Kidney epithelial cell (primary cell): ENCODE data around the gene RSAD2. TPM values are rescaled to one million over a fixed set of nuclear protein-coding genes. Genes with fewer than 3 reads are reported as not detected.

Experiments
- DNase-seq: peaks from one replicate; pipeline ENCODE4 v3.0.0-alpha.2; 2010; ENCODE audit warnings: low read depth
- H3K27me3 ChIP-seq: 2 replicates; pipeline ENCODE4 v1.6.0; 2011; ENCODE audit warnings: low read length; ENCODE audit not compliant: control insufficient read depth, insufficient read depth
- H3K36me3 ChIP-seq: 2 replicates; pipeline ENCODE4 v1.5.1; 2011; ENCODE audit warnings: low read length; ENCODE audit not compliant: control insufficient read depth, insufficient read depth
- H3K4me3 ChIP-seq: 2 replicates; pipeline ENCODE4 v1.5.1; 2011; ENCODE audit warnings: low read depth, mild to moderate bottlenecking, control low read depth, low read length
- CTCF ChIP-seq: IDR thresholded peaks from 2 replicates; pipeline ENCODE4 v1.5.1; 2011; ENCODE audit warnings: mild to moderate bottlenecking, moderate library complexity, low read length, control low read depth, inconsistent platforms; ENCODE audit not compliant: insufficient read depth, poor library complexity, severe bottlenecking
- total RNA-seq: library from RNA; depleted of rRNA; stranded (reverse); fragments of >200 nt; gene quantifications from 2 replicates; pipeline ENCODE4 v1.2.3, GENCODE V29; 2015

Gene RSAD2
- total RNA-seq, 1 donor from 2014 or later, result 3.6 TPM

DNA sequence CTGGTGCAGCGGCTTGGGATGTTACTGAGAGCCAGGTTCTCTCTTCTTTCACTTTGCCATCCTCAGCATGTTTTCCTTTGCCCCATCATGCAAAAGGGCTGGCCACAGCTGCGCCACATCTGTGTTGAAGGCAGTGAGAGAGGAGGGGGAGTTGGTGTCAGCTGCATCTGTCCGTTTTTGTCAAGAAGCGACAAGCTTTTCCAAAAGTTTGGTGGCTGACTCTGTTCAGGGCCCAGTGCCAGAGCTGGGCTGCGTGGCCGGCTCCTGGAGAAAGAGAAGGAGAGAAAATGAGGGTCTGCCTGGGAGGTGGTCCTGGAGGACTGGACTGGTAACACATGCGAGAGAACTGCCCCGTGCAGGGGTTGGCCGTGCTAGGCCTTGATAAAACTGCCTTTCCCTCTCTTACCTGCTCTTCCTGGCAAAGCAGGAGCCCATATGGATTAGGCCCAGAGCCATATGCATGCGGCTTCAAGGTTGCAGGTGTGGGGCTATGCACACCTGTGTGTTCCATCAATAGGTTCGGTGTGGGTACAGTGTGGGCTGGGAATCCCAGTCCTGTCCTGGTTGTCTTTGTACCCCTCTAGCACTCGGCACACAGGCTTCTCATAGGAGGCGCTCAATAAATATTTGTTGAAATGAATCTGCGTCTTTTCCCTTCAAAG is 48.6 kb downstream of the RSAD2 start:
- DNase-seq, result no peak
- no peak overlapping the region for H3K4me3 ChIP-seq
- no peaks in the 10 kb centered on the region for H3K27me3 ChIP-seq
- H3K36me3 ChIP-seq, result no peaks in the 10 kb centered on the region
- TF ChIP-seq CTCF, result no peak

- Histone ChIP-seq H3K4me3 (no peak overlapping the region), H3K36me3 (no peaks in the 10 kb centered on the region), H3K27me3 (no peaks in the 10 kb centered on the region)
- DNase-seq, result no peak
- no peak for TF ChIP-seq CTCF
Observed at GRCh38 chr2:6927186-6927585, 49.6 kb downstream of the RSAD2 start.

- Histone ChIP-seq H3K27me3 (no peaks in the 10 kb centered on the region), H3K4me3 (no peak overlapping the region), H3K36me3 (no peaks in the 10 kb centered on the region)
- DNase-seq, result no peak
- no peak for TF ChIP-seq CTCF
Observed at GRCh38 chr2:6927753-6928152, 50.2 kb downstream of the RSAD2 start.

GRCh38 chr2:6928452-6928851 is 50.9 kb downstream of the RSAD2 start:
- Histone ChIP-seq H3K4me3 (no peak overlapping the region), H3K27me3 (no peaks in the 10 kb centered on the region)
- no peak for TF ChIP-seq CTCF

DNA sequence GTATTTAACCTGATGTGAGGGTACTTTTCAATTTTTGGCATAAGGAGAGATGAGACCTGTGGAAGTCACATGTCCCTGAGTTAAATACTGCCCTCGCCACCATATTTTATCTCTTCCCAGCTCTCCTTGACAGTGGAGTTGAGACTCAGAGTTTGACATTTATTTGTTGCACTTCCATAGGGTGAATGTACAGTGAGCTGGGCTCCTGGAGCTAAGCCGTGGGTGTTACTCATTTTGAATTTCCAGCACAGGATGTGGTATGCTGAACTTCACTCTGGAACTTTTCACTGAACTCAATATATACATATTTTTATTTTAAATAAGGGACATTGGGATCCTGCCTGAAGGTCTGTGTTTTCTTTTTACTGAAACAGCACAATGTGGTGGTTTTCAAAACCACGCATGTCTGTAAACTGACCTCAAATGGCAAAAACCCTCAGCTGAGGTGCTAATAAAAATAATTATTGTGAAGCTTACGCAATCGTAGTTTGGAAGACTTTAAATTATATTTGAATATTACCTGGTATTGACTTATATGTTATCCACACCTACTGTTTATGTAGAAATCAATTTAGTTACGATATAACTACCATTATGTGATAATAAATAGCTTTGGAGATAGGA is 51.7 kb downstream of the RSAD2 start:
- no peaks in the 10 kb centered on the region for H3K27me3 ChIP-seq
- no peak overlapping the region for H3K4me3 ChIP-seq
- no peak for DNase-seq
- no peaks in the 10 kb centered on the region for H3K36me3 ChIP-seq
- TF ChIP-seq CTCF, result no peak

More at GRCh38 chr2:6928452-6928851, 50.9 kb downstream of the RSAD2 start:
- no peaks in the 10 kb centered on the region for H3K36me3 ChIP-seq
- no peak for DNase-seq

DNA sequence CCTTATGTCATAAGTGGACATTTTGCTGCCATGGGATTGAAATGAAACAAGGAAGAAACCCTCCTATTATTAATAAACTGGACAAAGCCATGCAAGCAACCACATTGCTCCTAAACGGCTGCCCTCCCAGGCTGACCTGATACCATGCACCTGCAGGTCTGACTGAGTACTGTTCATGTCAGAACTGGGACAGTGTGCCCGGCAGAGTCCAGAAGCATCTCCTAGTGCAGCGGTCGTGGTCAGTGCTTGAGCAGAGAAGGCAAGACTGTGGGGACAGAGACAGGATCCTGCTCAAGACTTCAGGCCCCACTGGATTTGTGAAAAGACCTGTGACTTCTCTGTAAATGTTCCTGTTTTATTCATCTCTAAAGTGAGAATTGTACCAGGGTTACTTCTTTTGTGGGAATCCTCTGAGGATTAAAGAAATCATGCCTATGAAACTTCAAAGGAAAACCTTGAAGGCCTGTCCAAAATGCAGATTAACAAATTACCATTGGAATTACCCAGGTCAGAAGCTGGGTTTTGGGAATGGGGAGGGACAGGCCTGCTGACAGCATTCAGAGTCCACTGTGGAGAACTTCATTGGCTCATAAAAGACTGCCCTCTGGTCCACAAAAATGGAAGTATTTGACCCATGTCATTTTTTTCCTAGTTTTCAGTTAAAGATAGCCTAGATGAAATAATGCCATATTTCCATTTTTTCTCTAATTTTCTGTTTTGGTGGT is 53.5 kb downstream of the RSAD2 start:
- Histone ChIP-seq H3K4me3 (no peak overlapping the region), H3K36me3 (no peaks in the 10 kb centered on the region), H3K27me3 (no peaks in the 10 kb centered on the region)
- TF ChIP-seq CTCF, result no peak
- DNase-seq, result no peak
